ENCODE results near the gene FSTL4. TPM values are rescaled to one million over a fixed set of nuclear protein-coding genes. Genes with fewer than 3 reads are reported as not detected.

The FSTL4 gene
- total RNA-seq, 2 experiments from 2014 or later: 0.36 TPM; not detected in 1

- intact Hi-C loops (cut with micrococcal nuclease): no loop called here
Observed at GRCh38 chr5:133376986-133377385, 235.4 kb downstream of the FSTL4 start.

DNA sequence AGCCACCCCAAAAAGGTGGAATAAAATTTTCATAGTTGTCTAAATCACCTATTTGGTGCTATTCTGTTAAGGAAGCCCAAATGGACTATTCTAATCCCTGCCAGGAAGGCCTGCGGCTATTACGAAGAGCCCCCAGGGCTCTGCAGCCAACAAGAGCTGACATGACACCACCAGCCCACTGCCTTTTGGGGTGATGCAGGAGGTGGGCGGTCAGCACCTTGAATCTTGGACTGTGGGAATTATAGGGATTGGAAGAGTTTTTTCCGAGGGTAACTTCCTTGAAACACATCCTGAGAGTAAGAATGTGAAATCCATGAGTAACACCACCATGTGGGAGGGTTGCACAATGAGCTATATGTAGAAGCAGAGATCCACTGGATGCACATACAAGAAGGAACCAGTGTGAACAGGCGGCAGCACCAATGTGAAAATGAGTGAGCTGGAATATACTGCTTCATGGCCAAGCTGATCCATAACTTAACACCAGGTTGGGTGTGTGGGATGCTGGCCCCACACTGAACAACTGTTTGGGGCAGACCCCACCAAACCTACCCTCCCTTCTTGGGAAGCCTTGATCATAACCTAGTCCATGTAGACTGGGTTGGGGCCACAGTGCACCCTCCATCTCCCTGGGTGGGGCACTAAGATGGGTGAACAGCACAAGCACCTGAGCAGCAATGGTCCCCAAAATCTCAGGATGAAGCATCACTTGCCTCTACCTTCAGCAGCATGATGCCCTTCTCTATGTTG, 239.0 kb downstream of the FSTL4 start:
- H3K9me3 Mint-ChIP-seq: peaks cover 21% of the 10 kb centered on the region
- ChIA-PET POLR2A (no interaction called here), CTCF (no interaction called here)
- peaks cover 8% of the 10 kb centered on the region for H3K36me3 Mint-ChIP-seq
- no peaks in the 10 kb centered on the region for H3K4me1 Mint-ChIP-seq (ENCODE audit: low read depth)
- H3K27me3 Mint-ChIP-seq: peaks cover 20% of the 10 kb centered on the region
- intact Hi-C loops (cut with micrococcal nuclease): no loop called here
- DNase-seq: no peak
- H3K4me3 Mint-ChIP-seq: no peak overlapping the region
- no peak overlapping the region for H3K27ac Mint-ChIP-seq

More at GRCh38 chr5:133376986-133377385, 235.4 kb downstream of the FSTL4 start:
- DNase-seq: no peak
- ChIA-PET POLR2A (no interaction called here), CTCF (interaction anchor here (0.8 kb wide), 1 partner anchor 47 kb away, joined by 5 read pairs; no protein-coding TSS in a partner anchor)
- Mint-ChIP-seq H3K36me3 (peaks cover 8% of the 10 kb centered on the region), H3K27ac (no peak overlapping the region), H3K4me1 (ENCODE audit: low read depth) (no peaks in the 10 kb centered on the region), H3K9me3 (peaks cover 21% of the 10 kb centered on the region), H3K4me3 (no peak overlapping the region), H3K27me3 (peaks cover 11% of the 10 kb centered on the region)

GRCh38 chr5:133372293-133372937, 239.9 kb downstream of the FSTL4 start:
- intact Hi-C loops (cut with micrococcal nuclease): no loop called here
- H3K4me1 Mint-ChIP-seq (ENCODE audit: low read depth): no peaks in the 10 kb centered on the region
- H3K27ac Mint-ChIP-seq: no peak overlapping the region
- H3K27me3 Mint-ChIP-seq: peaks cover 18% of the 10 kb centered on the region
- H3K9me3 Mint-ChIP-seq: peaks cover 12% of the 10 kb centered on the region
- ChIA-PET POLR2A (no interaction called here), CTCF (no interaction called here)
- DNase-seq: no peak
- H3K4me3 Mint-ChIP-seq: no peak overlapping the region
- H3K36me3 Mint-ChIP-seq: peaks cover 7% of the 10 kb centered on the region

GRCh38 chr5:133371371-133372155, 240.8 kb downstream of the FSTL4 start:
- peaks cover 18% of the 10 kb centered on the region for H3K27me3 Mint-ChIP-seq
- H3K4me1 Mint-ChIP-seq (ENCODE audit: low read depth): no peaks in the 10 kb centered on the region
- POLR2A ChIA-PET: no interaction called here
- H3K9me3 Mint-ChIP-seq: peaks cover 5% of the 10 kb centered on the region
- intact Hi-C loops (cut with micrococcal nuclease): no loop called here
- CTCF ChIA-PET: no interaction called here
- peaks cover 2% of the 10 kb centered on the region for H3K36me3 Mint-ChIP-seq
- no peak for DNase-seq
- H3K4me3 Mint-ChIP-seq: no peak overlapping the region
- no peak overlapping the region for H3K27ac Mint-ChIP-seq

GRCh38 chr5:133370904-133371303, 241.4 kb downstream of the FSTL4 start:
- intact Hi-C loops (cut with micrococcal nuclease): no loop called here
- Mint-ChIP-seq H3K4me3 (no peak overlapping the region), H3K27ac (no peak overlapping the region), H3K4me1 (ENCODE audit: low read depth) (no peaks in the 10 kb centered on the region), H3K27me3 (peaks cover 16% of the 10 kb centered on the region), H3K9me3 (peaks cover 3% of the 10 kb centered on the region), H3K36me3 (no peaks in the 10 kb centered on the region)
- ChIA-PET POLR2A (no interaction called here), CTCF (no interaction called here)
- no peak for DNase-seq

- no peak for DNase-seq
- intact Hi-C loops (cut with micrococcal nuclease): no loop called here
- H3K27ac Mint-ChIP-seq: no peak overlapping the region
- ChIA-PET CTCF (no interaction called here), POLR2A (no interaction called here)
- no peaks in the 10 kb centered on the region for H3K36me3 Mint-ChIP-seq
- peaks cover 3% of the 10 kb centered on the region for H3K9me3 Mint-ChIP-seq
- H3K4me1 Mint-ChIP-seq (ENCODE audit: low read depth): no peaks in the 10 kb centered on the region
- peaks cover 16% of the 10 kb centered on the region for H3K27me3 Mint-ChIP-seq
- no peak overlapping the region for H3K4me3 Mint-ChIP-seq
Observed at GRCh38 chr5:133370036-133370831, 242.1 kb downstream of the FSTL4 start.

GRCh38 chr5:133368916-133369783, 243.2 kb downstream of the FSTL4 start:
- H3K9me3 Mint-ChIP-seq: no peaks in the 10 kb centered on the region
- peaks cover 14% of the 10 kb centered on the region for H3K27me3 Mint-ChIP-seq
- CTCF ChIA-PET: no interaction called here
- intact Hi-C loops (cut with micrococcal nuclease): loop anchor here (10.0 kb wide), 1 partner anchor 86 kb away; no protein-coding TSS in a partner anchor
- POLR2A ChIA-PET: no interaction called here
- no peak for DNase-seq
- H3K36me3 Mint-ChIP-seq: no peaks in the 10 kb centered on the region
- no peak overlapping the region for H3K4me3 Mint-ChIP-seq
- no peak overlapping the region for H3K27ac Mint-ChIP-seq
- no peaks in the 10 kb centered on the region for H3K4me1 Mint-ChIP-seq (ENCODE audit: low read depth)

DNA sequence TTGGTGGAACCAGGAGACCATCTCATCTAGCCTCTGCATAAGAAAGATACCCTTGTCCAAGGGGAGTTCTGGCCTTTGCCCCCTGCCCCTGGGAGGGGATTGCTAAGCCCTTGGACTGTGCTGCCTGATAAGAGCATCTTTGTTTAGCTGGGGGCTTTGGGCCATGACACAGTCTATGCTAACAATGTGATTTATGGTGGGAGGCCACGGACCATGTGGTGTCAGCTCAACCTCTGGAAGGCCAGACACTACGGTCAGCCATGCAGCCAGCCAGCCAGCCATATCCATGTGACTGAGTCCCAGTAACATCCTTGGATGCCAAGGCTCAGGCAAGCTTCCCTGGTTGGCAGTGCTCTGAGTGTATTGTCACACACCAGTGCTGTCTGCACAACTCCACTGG, 244.4 kb downstream of the FSTL4 start:
- ChIA-PET CTCF (interaction anchor here (0.8 to 0.9 kb wide), 2 partner anchors 56 to 257 kb away, joined by 4 read pairs; no protein-coding TSS in a partner anchor), POLR2A (no interaction called here)
- Mint-ChIP-seq H3K27ac (no peak overlapping the region), H3K36me3 (no peaks in the 10 kb centered on the region), H3K9me3 (no peaks in the 10 kb centered on the region), H3K4me1 (ENCODE audit: low read depth) (no peaks in the 10 kb centered on the region), H3K4me3 (no peak overlapping the region), H3K27me3 (peaks cover 12% of the 10 kb centered on the region)
- DNase-seq: no peak
- intact Hi-C loops (cut with micrococcal nuclease): loop anchor here (10.0 kb wide), 1 partner anchor 87 kb away; no protein-coding TSS in a partner anchor

DNA sequence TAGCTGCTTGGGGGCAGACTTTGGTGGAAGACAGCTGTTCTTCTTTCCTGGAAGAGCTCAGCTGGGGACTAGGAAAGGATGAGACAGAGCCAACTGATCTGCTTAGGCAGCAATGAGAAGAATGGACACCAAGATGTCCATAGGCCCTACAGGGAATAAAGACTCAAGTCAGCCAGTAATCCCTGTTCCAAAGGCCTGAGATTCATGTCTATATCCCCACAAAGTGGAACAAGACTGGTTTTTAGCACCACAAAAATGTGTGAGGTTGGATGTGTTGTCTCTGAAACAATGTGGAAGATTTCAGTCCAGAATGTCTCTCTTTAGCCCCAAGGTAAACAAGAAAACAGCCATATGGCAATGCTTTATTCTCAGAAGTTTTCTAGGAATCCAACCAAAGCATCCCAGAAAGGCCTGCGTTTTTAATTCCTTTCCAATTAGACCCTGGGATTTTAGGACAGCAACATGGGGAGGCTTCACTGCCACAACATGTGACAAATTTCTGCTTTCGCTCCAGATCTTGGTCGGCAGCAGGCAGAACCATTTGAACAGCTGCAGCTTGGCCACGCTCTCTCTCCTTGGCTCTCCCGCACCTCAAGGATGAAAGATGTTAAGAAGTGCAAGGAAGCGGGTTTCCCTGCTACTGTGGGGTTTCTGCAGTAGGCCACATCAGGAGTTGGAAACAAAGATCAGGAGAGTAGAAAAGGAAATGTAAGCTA, 245.1 kb downstream of the FSTL4 start:
- no peak for DNase-seq
- intact Hi-C loops (cut with micrococcal nuclease): loop anchor here (10.0 kb wide), 1 partner anchor 88 kb away; no protein-coding TSS in a partner anchor
- ChIA-PET POLR2A (no interaction called here), CTCF (interaction anchor here (0.8 to 1.6 kb wide), 2 partner anchors 57 to 254 kb away, joined by 3 to 4 read pairs; no protein-coding TSS in a partner anchor)
- H3K27me3 Mint-ChIP-seq: peaks cover 10% of the 10 kb centered on the region
- no peaks in the 10 kb centered on the region for H3K9me3 Mint-ChIP-seq
- H3K27ac Mint-ChIP-seq: no peak overlapping the region
- H3K4me3 Mint-ChIP-seq: no peak overlapping the region
- H3K4me1 Mint-ChIP-seq (ENCODE audit: low read depth): no peaks in the 10 kb centered on the region
- no peaks in the 10 kb centered on the region for H3K36me3 Mint-ChIP-seq

- Mint-ChIP-seq H3K9me3 (no peaks in the 10 kb centered on the region), H3K4me1 (ENCODE audit: low read depth) (no peaks in the 10 kb centered on the region), H3K27ac (no peak overlapping the region), H3K27me3 (peaks cover 9% of the 10 kb centered on the region), H3K4me3 (no peak overlapping the region), H3K36me3 (no peaks in the 10 kb centered on the region)
- ChIA-PET CTCF (interaction anchor here (1.6 kb wide), 1 partner anchor 253 kb away, joined by 3 read pairs; no protein-coding TSS in a partner anchor), POLR2A (no interaction called here)
- intact Hi-C loops (cut with micrococcal nuclease): loop anchor here (10.0 kb wide), 1 partner anchor 88 kb away; no protein-coding TSS in a partner anchor
- DNase-seq: no peak
Observed at GRCh38 chr5:133366438-133366837, 245.9 kb downstream of the FSTL4 start.

Data from activated CD4-positive, alpha-beta memory T cell treated with anti-CD3 and anti-CD28 coated beads for 36 hours (primary cell).